NCI-H2227 treated with DMSO at 0.1 percent for 48 hours (cell line): Measurements from ENCODE around the gene GRM5.
"Not testable (repeated sequence)": the region's sequence is repeated elsewhere in the genome, so short reads cannot be mapped to it uniquely, and the experiment has no call there.

Source experiments
- DNase-seq: peaks from one replicate; lab custom pipeline; 2025; lab: John Stamatoyannopoulos, UW

GRM5 gene

GRCh38 chr11:88835709-88836108, 230.1 kb downstream of the GRM5 start:
- not testable (repeated sequence) for DNase-seq

- no peak for DNase-seq
These were observed 234.4 kb downstream of the GRM5 start for GRCh38 chr11:88831303-88831890.

GRCh38 chr11:88827018-88827676, 238.6 kb downstream of the GRM5 start:
- DNase-seq: no peak

GRCh38 chr11:88819616-88820015, 246.2 kb downstream of the GRM5 start:
- DNase-seq: no peak

DNA sequence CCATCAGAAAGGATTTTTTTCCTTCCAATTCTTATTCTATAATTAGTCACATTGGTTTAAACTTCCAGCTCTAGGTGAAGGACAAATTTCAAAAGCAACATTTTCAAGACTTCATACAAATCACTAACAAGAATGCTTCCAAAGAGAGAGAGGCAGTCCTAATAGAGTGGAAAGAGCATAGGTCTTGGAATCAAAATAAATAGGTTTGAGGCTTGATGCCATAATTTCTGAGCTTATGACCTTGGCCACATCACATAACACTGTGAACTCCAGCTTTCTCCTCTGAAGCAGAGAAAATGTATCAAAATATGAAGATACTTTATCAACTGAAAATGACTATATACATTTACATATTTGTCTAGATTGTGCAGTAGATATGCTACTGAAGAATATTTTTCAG, 246.8 kb downstream of the GRM5 start:
- DNase-seq: no peak

DNA sequence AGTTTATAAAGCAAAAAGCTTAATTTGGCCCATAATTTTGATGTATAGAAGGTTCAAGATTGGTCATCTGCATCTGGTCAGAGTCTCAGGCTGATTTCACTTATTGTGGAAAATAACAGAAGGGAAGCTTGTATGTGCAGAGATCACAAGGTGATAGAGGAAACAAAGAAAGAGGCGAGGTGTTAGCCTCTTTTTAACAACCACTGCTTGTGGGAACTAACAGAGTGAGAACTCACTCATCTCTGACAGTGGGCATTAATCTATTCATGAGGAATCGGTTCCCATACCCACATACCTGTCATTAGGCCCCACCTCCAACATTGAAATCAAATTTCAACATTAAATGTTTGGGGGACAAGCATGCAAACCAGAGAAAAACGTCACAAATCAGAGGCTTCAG, 250.3 kb downstream of the GRM5 start:
- no peak for DNase-seq

- no peak for DNase-seq
These were observed 251.7 kb downstream of the GRM5 start for GRCh38 chr11:88814076-88814475.

GRCh38 chr11:88813233-88813915, 252.4 kb downstream of the GRM5 start:
- DNase-seq: no peak

- DNase-seq: no peak
These were observed 255.2 kb downstream of the GRM5 start for GRCh38 chr11:88810420-88811097.

DNA sequence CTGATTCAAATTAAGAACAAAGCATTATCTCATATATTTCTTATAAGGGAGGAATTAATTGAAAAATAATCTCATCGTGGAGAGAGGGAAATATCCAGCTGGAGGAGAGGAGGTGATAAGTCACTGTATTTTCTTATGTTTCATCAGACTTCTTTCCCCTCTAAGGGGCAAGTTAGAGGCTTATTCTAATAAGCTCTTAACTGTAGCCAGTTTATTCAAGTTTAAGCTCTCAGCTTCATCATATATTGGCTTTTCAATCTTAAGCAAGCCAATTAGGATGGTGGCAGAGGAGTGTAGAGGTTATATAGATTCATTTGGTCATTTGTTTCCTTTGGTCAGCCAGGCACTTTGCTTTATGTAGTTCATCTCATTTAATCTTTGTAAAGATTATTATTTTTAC, 256.7 kb downstream of the GRM5 start:
- no peak for DNase-seq

DNA sequence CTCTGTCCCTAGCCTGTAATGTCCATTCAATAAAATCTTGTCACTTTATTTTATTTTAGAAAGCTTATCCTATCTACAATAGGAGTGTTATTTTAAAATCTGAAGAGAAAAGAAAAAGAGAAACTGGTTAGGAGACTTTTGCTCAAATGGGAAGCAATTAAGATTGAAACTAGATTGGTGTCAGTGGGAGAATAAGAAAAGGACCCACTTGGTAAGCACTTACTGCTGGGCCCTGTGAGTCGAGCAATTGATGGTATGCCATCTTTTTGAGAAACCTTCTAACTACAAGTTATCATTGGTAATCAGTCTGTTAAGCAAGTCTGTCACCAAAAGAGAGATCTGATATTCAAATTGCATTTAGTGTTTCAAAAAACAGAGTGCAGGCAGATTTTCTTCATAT, 258.4 kb downstream of the GRM5 start:
- no peak for DNase-seq

GRCh38 chr11:88806410-88806809, 259.4 kb downstream of the GRM5 start:
- DNase-seq: no peak

DNA sequence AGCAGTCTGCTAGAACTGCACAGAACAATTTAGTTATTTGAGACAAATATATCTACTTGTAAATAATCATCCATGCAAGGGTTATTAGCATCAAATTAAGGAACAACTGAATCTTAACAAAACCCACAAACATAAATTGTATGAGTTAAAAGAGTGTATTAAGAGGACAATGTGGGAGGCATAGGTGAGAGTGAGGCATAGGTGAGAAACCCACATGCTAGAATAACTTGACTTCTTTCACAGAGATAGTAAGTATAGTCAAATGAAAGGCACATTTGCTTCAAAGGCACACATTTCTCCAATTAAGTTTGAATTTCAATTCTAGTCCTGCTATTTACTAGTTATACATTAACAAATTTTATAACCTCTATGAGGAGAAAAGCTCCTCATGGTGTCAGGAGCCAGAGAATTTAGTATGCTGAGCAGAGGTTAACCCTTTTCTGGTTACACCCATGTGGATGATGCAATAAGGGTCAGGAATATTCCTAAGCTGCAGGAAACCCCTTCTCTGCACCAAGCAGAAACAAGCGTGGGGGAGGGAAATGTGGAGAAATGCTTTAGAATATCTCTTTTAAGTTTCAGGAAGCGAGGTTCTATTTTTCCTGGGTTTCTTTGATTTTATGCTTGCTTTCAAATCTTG, 264.2 kb downstream of the GRM5 start:
- DNase-seq: no peak

GRCh38 chr11:88799771-88800500, 265.8 kb downstream of the GRM5 start:
- DNase-seq: no peak

- DNase-seq: no peak
These were observed 275.6 kb downstream of the GRM5 start for GRCh38 chr11:88790182-88790581.

GRCh38 chr11:88779577-88779976, 286.2 kb downstream of the GRM5 start:
- no peak for DNase-seq

GRCh38 chr11:88770475-88771079, 295.2 kb downstream of the GRM5 start:
- no peak for DNase-seq

DNA sequence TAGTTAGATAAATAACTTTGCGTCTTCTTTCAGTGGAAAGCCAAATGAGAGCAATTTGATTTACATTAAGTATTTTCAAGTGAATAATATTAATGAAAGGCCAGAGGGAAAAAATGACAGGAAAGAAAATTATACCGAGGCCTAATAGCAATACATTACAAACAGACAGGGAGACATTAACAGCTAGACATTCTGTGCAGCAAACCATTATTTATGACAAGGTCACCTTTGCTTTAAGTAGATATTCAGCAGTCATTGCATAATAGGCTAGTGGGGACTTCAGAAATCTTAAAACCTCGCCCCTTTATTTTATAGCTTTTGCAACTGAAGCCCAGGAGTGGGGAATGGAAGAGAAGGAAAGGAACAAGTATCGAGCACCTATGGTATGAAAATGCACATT, 321.6 kb downstream of the GRM5 start:
- DNase-seq: no peak

DNA sequence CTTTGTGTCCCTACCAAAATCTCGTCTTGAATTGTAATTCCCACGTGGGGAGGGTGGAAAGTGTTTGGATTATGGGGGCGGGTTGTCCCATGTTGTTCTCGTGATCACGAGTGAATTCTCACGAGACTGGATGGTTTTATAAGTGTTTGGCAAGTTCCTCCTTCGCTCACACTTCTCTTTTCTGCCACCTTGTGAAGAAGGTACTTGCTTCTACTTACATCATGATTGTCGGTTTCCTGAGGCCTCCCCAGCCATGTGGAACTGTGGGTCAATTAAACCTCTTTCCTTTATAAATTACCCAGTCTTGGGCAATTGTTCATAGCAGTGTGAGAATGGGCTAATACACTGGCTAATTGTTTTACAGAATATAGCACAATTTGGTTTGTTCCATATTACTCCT, 326.3 kb downstream of the GRM5 start:
- no peak for DNase-seq

GRCh38 chr11:88709567-88709966, 356.2 kb downstream of the GRM5 start:
- DNase-seq: no peak

GRCh38 chr11:88704485-88704884, 361.3 kb downstream of the GRM5 start:
- no peak for DNase-seq
